HL-60/S4 (cell line): ENCODE results near the gene MAJIN.

Experiments used
- in situ Hi-C: fragments of 300-500 bp; cut with MboI; formaldehyde crosslinking; loops from 2 replicates; pipeline ENCODE4 v1.14.3; 2022; ENCODE audit warnings: low sequenced_read_pairs

MAJIN gene

DNA sequence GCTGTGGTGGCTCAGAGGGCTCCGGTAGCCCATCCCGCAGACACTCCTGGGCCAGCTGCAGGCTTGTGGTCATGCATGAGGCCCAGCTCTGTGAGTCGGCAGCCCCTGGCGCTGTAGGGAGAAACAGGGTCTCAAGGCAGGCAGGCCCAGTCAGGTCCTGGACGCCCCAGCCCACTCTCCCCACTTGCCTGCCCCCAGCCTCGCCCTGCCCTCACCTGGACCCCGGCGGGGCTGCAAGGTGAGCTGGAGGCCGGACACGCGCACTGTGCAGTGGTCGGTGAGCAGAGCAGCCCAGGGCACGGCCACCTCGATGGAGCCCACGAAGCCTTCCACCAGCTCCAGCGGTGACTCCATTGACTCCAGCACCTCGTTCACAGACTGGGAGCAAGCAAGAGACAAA, 57.8 kb downstream of the MAJIN start:
- in situ Hi-C loops: no loop called here

DNA sequence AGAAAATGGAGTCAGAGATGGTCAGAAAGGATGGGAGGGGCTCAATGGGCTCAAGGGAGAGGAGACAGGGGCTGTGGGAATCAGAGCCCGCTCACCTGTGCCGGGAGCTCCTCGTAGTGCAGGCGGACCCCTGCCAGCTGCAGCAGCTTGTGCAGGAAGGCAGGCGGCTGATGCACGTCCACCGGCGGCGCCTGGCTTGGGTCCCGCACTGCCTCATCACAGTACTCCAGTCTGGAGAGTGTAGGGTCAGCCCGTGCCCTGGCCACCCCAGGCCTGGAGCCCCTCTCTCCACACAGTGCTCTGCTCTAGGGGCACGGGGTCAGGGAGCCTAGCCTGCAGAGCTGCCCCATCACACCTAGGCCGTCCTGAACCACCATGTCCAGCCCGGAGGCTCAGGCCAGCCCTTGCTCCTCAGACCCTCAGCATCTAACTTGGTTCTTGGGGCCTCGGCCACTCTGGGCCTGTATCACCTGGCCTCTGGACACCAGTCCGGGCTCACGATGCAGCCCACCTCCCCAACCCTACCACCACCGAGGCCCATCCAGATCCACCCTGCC, 58.7 kb downstream of the MAJIN start:
- in situ Hi-C loops: no loop called here

DNA sequence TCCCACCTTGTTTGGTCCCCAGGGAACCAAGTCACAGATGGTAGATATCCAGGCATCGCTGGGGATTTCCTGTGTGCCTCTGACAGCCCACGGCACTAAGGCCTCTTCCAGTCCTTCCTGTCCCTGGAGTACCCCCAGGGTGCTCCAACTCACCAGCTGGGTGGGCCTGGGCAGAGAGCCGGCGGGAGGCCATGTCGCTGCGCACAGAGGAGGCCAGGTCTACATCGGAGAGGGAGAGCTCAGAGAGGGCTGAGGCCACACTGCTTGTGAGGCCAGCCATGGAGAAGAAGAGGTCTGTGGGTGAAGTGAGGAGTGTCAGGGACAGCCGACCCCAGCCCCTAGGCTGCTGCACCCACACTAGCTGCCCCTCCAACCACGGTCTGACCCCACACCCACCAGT, 60.2 kb downstream of the MAJIN start:
- in situ Hi-C loops: no loop called here

DNA sequence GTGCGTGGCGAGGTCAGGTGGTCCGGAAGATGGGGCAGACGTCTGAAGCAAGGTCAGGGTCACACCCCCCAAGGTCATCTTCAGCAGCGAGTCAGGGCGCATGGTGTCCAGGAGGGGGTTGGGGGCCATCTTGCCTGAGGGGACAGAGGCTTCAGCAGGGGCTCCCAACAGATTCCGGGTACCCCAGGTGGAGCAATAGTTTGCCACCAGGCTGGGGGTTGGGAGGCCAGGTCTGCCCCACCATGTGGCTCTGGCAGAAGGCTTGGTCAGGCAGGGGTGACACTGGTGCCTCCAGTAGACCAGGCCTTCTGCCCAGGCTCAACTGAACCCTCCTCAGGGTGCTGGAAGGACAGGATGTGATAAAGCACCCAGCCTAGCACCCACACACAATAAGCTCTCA, 60.8 kb downstream of the MAJIN start:
- in situ Hi-C loops: no loop called here

DNA sequence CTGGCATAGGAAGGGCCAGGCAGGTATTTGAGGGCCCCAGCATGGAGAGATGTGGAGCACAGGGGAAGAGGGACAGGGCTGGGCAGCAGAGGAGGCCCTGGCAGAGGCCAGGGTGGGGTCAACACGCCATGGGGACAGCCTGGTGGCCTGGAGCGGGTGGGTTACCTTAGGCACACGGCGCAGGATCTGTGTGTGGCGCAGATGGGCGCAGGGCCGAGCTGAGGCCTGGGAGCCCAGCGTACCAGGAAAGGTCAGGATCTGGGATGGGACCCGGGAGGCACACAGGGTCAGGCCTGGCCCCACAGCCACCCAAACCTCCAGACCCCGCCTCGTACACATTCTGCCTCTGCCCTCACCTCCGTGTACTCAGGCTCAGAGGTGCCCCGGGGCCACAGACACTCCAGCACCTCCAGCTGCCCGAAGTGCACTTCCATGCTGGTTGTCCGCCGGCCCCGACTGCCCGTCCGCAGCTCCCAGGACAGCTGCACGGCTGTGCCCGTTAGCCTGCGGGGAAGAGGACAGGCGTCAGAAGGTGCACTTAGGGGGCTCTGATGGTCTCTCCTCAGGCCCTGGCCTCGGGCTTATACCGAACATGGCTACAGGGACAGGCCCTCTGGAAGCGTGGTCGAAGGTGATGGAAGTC, 61.3 kb downstream of the MAJIN start:
- in situ Hi-C loops: no loop called here

DNA sequence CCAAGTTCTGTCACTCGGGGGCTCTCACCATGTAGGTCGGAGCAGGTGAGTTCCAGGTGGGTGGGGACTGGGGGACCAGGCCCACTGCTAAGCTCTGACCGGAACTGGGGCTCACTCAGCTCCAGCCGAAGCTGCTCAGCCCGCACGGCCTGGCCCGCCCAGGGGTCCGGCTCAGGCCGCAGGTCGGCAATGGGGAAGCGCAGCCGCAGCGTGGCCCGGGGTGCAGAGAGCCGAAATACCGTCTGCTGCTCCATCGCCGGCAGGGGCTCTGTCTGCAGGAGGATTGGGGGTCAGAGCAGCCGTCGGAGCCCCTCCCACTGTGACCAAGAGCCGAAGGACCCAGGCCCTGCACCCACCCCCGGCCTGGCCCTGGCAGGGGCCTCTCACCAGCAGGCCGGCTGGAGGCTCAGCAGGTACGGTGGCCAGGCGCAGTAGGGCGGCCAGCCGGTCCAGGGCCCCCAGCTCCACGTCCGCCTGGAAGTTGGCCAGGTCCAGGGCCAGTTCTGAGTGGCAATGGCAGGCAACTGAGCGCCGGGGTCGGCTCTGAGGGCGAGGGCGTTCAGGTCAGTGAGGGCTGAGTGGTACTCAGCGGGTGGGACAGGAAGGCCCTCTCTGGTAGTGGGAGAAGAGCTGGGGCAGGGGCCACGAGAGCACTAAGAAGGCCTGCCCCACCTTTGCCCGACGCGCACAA, 62.1 kb downstream of the MAJIN start:
- in situ Hi-C loops: no loop called here

DNA sequence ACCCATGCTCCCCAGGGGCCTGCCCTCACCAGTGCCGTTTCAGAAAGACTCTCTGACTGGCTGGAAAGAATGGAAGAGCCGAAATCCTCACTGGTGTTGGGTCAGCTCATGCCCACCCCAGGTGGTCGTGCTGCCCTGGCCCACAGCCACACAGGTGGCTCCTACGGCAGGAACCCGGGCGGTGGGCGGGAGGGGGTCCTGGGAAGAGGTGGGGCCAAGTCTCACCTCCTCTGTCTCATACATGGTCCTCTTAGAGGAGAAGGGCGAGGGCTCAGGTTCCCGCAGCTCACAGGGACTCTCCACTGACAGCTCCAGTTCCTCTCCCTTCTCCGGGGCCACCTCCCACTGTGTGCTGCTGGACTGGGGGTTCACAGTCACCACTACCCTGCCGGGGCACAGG, 63.1 kb downstream of the MAJIN start:
- in situ Hi-C loops: no loop called here

DNA sequence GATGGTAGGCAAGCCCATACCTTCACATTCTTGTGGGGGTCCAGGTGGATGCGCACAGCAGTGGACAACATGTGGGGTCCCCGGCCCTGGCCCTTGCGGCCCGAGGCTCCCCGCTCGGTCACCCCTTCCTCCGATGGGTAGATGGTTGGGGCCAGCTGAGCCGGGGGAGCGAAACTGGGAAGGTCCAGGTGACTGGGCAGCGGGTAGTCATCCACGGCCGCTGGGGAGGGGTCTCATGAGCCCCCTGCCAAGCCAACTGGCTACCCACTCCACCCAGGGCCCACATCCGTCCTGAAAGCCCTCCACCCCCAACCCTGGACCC, 65.6 kb downstream of the MAJIN start:
- in situ Hi-C loops: no loop called here

DNA sequence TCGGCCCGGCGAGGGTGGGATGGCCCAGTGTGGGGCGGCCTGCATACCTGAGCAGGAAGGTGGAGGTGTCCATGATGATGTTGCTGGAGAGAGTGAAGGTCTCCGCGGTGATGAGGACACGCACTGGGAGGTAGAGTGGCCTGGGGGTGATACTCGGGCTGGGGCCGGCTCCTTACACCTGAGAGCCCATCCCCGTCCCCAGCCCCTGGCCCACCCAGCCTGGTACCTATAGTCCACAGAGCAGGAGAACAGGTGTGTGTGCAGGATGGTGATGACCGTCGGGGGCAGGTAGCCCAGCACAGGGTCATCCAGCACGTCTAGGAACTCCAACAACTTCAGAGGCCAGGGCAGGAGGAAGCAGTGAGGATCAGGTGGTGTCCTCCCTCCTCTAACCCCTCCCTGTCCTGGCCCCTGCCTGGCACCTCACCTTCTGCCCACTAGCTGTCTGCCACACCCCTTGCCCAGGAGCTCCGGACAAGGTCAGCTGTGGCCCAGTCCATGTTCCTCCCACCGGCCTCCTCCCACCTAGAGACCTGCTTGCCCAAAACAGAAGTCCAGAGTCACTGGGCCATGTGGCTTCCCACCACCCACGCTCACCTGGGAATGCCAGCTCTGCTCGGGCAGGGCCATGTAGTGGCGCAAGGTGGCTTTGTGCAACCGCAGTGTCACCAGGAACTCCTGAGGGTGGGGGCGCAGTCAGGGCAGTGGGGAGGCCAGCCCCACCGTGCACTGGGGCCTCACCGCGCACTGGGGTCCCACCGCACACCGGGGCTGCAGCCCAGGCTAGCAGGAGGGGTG, 66.2 kb downstream of the MAJIN start:
- in situ Hi-C loops: no loop called here

DNA sequence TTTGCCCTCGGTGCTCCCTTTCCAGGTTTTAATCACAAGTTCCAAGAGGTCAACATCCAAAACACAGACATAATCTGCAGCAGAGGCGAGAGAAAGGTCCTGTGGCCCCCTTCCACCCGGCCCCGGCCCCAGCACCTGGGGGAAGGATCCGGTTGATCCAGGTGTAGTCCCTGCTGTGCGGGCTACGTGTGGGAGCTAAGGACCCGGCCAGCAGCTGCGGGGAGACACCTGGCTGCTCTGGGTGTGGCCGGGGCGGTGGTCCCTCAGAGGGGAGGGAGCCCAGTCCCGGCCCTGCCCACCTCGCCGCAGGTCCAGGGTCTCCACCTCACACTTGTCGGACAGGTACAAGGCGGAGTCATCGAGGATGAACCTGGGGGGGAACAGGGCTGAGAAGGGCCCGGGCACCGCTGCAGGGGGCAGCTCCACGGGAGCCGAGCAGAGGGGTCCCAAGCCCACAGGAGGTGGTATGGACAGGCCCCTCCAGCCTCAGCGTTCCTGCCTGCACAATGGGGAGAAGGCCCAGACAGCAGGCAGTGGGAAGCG, 68.5 kb downstream of the MAJIN start:
- in situ Hi-C loops: no loop called here

DNA sequence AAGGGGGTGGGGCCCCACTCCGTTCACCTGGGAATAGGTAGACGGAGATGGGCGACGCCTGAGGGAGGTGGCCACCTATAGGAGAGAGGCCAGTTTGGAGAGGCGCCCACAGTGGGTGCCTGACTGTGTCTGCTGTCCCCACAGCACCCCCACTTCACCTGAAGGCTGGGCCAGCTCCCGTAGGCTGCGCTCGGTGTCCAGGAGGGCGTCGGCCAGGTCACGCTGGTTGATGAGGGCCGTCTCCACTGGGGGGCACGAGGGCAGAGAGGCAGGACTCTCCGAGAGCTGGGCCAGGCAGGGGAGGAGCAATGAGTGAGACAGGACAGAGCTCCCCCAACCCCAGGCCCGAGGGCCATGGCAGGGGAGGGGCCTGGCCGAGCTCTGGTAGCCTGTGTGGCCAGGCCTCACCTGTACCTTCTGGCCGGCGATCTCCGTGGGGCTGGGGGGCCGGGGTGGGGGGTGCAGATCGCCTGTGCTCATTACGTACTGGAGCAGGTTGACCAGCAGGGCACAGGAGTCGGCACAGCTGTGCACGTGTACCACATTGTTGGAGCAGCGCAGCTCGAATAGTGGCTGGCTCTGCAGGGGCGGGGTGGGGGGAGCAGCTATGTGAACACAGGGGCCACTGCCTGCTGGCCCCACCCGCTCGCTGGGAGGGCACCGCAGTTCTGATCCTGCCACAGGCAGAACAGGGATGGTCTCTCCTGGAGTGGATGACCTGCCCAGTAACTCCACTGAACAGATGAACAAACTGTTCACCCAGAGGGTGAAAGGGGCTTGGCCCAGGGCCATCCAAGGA, 69.6 kb downstream of the MAJIN start:
- in situ Hi-C loops: no loop called here

DNA sequence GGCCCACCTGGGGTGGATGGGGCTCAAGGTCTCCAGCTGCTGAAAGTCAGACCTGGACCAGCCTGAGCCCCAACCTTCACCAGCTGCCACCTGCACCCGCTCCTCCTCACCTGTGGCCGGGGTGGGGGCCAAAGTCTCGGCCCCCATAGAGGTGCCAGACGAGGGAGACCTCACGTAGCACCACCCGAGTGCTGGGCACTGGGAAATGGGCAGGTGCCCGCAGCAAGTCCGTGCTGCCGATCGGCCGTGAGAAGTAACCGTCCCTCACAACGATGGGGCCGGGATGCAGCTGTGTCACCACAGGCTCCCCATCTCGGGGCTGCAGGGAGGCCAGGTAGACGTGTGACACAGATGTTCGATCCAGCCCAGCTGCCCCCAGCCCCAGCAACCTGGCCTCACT, 71.1 kb downstream of the MAJIN start:
- in situ Hi-C loops: no loop called here

DNA sequence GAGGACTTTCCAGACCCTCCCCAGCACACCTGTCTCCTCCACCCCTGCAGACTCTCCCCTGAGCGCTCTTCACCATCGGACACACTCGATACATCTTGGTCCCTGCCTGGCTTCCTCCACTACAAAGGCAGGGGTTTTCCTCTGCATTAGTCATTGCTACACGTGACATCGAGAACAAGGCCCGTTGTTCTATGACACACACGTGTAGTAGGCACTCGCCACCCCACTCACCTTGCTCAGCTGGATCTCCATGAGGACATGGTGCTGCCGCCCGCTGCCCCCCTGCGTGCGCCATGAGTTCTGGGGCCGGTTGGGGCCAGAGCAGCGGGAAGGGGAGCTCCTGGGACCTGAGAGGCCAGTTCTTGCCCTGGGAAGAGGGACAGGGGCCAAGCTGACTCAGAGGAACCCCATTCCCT, 71.6 kb downstream of the MAJIN start:
- in situ Hi-C loops: no loop called here

DNA sequence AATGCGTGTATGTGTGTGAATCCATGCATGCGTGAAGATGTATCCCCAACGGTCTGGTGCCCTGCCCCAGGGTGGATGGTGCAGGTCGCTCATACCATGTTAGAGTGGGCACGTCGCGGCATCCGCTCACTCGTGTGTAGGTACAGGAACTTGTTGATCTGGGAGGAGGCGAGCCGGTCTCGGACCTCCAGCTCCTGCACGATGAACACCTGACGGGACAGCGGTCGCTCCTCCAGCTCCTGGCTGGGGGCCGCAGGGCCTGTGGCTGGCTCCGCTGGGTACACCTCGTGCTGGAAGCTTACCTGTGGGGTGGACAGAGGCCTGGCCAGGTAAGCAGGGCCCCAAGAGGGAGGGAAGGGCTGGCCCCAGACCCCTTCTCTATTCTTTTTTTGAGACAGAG, 73.4 kb downstream of the MAJIN start:
- in situ Hi-C loops: no loop called here

DNA sequence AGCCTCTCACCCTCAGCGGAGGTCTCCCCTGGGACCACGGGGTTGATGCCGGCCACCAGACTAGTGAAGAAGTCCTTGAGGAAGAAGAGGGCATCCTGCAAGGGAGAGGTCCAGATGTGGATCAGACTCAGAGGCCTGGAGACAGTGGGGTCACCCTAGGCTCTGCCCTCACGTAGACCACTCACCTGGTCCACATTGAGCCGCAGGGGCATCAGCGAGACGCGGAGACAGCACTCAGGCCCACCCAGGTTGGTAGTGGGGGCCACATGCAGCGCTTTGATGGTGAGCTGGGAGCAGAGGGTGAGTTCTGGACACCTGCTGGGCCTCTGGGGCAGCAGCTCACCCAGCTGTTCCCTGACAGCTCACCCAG, 73.8 kb downstream of the MAJIN start:
- in situ Hi-C loops: no loop called here

DNA sequence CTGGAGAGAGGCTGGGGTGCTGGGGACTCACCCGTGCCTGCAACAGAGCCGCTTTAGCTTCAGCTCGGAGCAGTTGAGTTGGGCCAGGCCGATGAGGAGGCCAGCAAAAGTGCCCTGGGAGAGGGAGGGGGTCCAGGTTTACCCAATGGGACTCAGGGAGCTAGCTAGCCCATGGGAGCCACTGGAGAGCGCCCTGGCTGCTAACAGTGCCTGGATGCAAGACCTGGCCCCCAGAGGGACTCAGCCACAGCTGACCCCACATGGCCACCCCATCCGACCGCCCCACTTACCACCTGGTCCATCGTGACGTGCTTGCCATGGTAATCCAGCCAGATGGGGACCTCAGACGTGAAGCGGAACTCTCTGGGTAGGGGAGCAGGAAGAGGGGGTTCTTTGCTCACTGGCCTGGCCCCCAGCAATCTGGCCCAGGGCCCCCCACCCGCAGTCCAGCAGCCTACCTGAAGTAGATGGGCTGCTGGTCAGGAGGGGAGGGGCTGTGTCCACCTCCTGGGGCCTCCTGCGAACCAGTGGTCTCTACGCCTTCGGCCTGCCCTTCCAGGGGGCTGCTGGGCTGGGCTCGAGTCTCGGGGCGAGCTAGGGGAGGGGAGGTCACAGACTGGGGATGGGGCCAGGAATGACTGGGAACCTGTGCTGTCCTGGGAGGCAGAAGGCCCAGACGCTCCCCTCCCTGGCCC, 74.4 kb downstream of the MAJIN start:
- in situ Hi-C loops: no loop called here

DNA sequence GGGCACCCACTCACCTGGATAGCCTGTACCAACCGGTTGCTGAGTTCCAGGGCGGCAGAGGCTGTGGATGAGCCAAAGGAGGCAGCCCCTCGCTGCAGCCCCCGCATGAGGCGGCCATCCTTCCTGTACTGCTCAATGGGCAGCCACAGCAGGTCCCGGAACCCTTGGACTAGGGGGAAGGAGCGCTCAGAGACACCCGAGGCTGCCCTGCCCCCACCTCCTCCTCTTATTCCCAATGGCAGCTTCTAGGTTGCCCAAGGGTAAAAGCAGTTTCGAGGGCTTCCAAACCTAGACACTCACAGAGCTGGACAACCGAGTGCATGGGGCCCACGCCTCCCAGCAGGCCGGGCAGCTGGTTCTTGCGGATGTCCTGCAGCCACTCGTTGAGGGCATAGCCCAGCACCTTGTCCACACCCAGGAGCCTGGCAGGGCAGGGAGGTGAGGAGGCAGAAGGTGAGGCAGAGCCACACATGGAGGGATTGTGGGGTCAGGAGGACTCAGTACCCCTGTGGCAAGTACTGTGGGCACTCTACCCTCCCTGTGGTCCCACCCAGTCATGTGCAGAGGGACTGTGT, 75.4 kb downstream of the MAJIN start:
- in situ Hi-C loops: no loop called here

DNA sequence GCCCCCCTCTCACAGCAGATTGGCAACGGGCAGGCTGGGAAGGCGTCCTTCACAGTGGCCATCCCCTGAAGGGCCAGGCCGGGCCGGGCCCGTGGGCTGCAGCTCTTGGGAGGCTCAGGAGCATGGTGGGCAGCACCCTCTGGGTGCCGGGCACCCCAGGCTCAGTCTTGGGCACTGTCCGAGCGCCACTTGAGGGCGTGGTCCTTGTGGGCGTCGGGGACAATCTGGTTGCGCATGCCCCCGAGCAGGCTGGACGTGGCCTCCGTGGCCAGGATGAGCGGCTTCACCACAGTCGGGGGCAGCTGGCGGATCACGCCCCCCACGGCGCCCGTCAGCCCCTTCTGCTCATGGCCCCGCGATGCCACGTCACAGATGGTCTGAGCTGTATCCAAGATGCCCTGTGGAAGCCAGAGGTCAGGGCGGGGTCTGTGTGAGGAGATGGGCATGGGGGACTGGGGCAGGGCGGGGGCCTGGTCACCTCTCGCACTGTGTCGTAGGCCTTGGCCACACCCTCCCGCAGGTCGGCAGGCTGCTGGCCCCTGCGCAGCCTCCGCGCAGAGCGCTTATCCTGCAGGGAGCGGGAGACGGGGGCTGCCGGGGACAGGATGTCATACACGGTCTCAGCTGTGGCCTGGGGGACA, 77.0 kb downstream of the MAJIN start:
- in situ Hi-C loops: loop anchor here (5.0 kb wide), 1 partner anchor 48 kb away; no protein-coding TSS in a partner anchor

DNA sequence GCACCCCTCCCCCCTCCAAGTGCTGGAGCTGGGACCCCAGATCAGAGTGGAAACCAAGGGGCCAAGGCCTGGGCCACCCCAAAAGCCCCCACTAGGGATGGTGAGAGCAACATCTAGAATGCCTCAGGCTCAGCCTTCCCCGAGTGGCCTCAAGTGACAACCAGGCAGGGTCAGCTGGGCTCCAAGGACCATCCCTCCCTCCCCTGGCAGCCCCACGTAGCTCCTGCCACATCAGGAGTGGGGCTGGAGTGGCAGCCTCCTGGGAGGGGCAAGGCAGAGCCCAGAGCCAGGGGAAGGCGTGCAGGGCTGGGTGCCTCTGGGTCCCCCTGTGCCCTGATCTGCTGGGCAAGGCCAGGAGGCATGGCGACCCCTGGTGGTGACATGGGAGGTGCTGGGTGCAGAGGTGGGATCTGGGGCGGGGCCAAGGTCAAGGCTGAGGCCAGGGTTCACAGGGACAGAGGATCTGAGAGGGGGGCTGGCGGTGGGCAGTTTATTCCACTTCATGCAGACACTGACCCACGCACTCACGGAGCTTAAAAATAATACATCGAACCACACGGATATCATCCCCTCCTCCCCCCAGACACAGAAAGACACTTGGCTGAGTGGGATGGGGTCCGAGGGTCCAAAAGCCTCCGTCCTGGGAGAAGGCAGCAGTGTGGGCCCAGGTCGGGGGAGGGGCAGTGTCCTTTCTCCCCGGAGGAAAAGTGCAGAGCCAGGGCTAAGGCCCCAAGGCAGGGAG, 77.7 kb downstream of the MAJIN start:
- in situ Hi-C loops: loop anchor here (5.0 kb wide), 1 partner anchor 47 kb away; no protein-coding TSS in a partner anchor
